Loucy (cell line): ENCODE data around the gene TMEM18.

Experiments
- EZH2phosphoT487 ChIP-seq: fragments of 200-600 bp; IDR thresholded peaks from 2 replicates; pipeline ENCODE4 v1.6.1; 2018; ENCODE audit warnings: antibody characterized with exemption, mild to moderate bottlenecking, moderate library complexity, borderline replicate concordance
- TF ChIP-seq, protein P1 (sequence below): fragments of 200-600 bp; sonication (generic); conservative IDR thresholded peaks from 2 replicates; pipeline ENCODE4 v1.5.1; 2014; ENCODE audit warnings: mild to moderate bottlenecking, antibody characterized with exemption, low read length

DNA sequence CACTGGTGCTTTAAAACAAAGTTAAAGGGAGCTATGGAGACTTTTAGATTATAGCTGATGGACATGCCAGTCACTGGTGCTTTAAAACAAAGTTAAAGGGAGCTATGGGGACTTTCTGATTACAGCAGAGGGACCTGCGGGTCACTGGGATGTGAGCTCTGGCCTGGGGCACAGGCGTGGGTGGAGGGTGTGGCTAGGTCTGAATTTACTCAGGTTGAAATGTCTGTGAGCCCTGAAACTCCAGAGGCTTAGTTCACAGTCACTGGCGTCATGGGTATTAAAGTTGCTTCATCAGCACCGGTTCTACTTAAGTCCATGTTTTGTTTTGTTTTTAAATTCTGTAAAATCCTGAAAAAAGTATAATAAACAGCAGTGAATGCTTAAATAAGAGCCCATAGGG lies 49.0 kb upstream of the TMEM18 start:
- TF ChIP-seq, protein P1, sequence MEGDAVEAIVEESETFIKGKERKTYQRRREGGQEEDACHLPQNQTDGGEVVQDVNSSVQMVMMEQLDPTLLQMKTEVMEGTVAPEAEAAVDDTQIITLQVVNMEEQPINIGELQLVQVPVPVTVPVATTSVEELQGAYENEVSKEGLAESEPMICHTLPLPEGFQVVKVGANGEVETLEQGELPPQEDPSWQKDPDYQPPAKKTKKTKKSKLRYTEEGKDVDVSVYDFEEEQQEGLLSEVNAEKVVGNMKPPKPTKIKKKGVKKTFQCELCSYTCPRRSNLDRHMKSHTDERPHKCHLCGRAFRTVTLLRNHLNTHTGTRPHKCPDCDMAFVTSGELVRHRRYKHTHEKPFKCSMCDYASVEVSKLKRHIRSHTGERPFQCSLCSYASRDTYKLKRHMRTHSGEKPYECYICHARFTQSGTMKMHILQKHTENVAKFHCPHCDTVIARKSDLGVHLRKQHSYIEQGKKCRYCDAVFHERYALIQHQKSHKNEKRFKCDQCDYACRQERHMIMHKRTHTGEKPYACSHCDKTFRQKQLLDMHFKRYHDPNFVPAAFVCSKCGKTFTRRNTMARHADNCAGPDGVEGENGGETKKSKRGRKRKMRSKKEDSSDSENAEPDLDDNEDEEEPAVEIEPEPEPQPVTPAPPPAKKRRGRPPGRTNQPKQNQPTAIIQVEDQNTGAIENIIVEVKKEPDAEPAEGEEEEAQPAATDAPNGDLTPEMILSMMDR: no peak
- no peak for TF ChIP-seq EZH2phosphoT487
